Neural progenitor cell (in vitro differentiated cells): ENCODE data around the gene SLAMF6.

Experiments used
- CTCF ChIP-seq: fragments of 200-600 bp; sonication (generic); IDR thresholded peaks from 2 replicates; pipeline ENCODE4 v1.5.1; 2017; ENCODE audit warnings: antibody characterized with exemption, mild to moderate bottlenecking
- EZH2 ChIP-seq: fragments of 200-600 bp; sonication (generic); IDR thresholded peaks from 2 replicates; pipeline ENCODE4 v1.6.1; 2017; ENCODE audit warnings: antibody characterized with exemption, mild to moderate bottlenecking, moderate library complexity
- EZH2phosphoT487 ChIP-seq: fragments of 200-600 bp; sonication (generic); IDR thresholded peaks from 2 replicates; pipeline ENCODE4 v1.6.1; 2017; ENCODE audit warnings: antibody characterized with exemption

- TF ChIP-seq CTCF (no peak), EZH2phosphoT487 (no peak), EZH2 (no peak)
These were observed 1.5 kb downstream of the SLAMF6 start for GRCh38 chr1:160521554-160521953.
